Measurements from ENCODE around the gene CYB5R4.

CYB5R4 gene

GRCh38 chr6:83852528-83853177 is 6.8 kb upstream of the CYB5R4 start:
- H3K4me3 ChIP-seq (ENCODE audit: low read length): peak overlapping the region; percentile 48; the same call in 1 of the 2 replicates
- TF ChIP-seq ZNF274 (IDR thresholded peaks at IDR 0.05; ENCODE audit: low read depth, low read length): no peak

GRCh38 chr6:83853178-83854000 is 6.1 kb upstream of the CYB5R4 start, which contains the start of gene RIPPLY2:
Gene RIPPLY2 (plus strand): TSS chr6:83853360. CDS start chr6:83853417, 57 bp downstream.
- no peak for TF ChIP-seq ZNF274 (IDR thresholded peaks at IDR 0.05; ENCODE audit: low read depth, low read length)
- peak within 1 kb of the TSS; percentile 48; the same call in 1 of the 2 replicates for H3K4me3 ChIP-seq (ENCODE audit: low read length)

DNA sequence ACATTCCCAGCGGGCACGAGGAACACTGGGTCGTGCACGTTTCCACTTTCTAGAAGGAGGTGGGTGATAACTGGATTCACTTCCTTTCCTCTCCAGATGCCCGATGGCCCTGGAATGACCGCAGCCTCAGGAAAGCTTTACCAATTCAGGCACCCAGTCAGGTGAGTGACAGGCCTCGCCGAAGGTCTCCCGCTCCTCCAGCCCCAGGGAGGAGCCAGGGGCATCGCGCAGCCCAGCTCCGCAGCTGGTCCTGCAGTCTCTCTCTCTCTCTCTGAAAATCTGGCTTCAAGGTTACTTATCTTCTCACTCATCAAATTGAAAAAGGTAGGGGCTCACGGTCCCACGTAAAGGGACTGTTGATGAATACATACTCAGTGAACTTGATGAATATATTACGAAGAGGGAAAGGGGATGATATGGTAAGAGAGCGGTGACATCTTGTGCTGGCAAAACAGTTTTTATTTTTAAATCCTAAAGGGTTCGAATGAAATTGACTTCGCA is 5.4 kb upstream of the CYB5R4 start:
- TF ChIP-seq ZNF274 (IDR thresholded peaks at IDR 0.05; ENCODE audit: low read depth, low read length): no peak
- no peak overlapping the region; the same call in 1 of the 2 replicates for H3K4me3 ChIP-seq (ENCODE audit: low read length)

DNA sequence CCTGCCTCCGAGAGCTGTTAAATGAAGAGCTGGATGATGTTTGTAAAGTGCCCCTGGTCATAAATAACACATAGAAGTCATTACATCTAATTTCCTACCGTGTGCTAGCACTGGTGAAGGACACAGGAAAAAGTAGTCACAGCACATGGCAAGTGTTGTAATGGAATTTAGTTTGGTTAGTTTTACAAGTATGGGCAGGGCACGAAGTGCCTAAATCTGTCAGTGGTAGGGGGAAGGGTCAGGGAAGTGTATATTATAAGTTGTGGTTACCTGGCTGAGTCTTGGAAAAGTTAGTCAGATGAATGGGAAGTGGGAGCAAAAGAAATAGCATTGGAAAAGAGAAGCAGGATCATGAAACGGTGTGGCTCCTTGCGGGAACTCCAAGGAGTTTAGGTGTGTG is 4.7 kb upstream of the CYB5R4 start:
- no peak overlapping the region for H3K4me3 ChIP-seq (ENCODE audit: low read length)
- no peak for TF ChIP-seq ZNF274 (IDR thresholded peaks at IDR 0.05; ENCODE audit: low read depth, low read length)

DNA sequence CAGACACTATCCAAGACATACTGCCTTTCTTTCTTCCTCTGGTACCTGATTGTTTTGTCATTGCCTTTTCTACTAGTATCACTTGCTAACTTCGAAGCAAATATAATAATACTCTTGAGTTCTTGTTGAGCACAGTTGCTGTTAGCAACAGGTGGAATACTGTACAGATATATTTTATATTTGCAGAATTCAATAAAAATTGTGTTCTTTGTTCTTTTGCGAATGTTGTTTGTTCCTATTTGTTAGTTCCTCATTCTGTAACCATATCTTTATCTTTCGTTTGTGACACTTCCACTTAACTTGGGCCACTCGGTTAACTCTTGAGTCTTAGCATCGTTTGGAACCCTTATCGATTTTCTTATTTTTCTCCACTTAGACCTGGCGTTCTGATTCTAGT is 868 bp downstream of the CYB5R4 start:
- no peak for TF ChIP-seq ZNF274 (IDR thresholded peaks at IDR 0.05; ENCODE audit: low read depth, low read length)

GRCh38 chr6:83860782-83861495 is 1.4 kb downstream of the CYB5R4 start:
- no peak for TF ChIP-seq ZNF274 (IDR thresholded peaks at IDR 0.05; ENCODE audit: low read depth, low read length)

More for the DNA sequence above, 868 bp downstream of the CYB5R4 start:
- peak overlapping the region; percentile 93 for H3K4me3 ChIP-seq (ENCODE audit: low read length)

GRCh38 chr6:83862776-83863471 is 3.4 kb downstream of the CYB5R4 start:
- no peak overlapping the region for H3K4me3 ChIP-seq (ENCODE audit: low read length)

More at GRCh38 chr6:83860782-83861495, 1.4 kb downstream of the CYB5R4 start:
- peak overlapping the region; percentile 93 for H3K4me3 ChIP-seq (ENCODE audit: low read length)

DNA sequence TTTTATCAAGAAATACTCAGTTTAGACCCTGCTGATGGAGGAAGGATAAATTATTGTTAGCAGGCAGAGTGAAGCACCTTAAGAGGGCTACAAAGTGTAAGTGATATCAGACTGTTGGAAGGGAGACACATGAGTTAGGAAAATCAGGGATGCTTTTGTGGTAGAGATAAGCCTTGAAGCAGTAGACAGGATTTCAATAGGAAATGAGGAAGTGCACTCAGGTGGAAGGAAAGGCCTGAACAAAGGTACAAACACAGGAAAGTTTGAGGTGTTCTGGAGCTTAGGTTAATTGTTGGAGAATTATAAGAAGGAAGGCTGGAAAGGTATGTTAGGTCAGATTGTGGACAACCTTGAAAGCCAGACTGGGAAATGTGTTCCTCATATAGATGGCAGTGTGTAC is 7.6 kb downstream of the CYB5R4 start:
- no peak for TF ChIP-seq ZNF274 (IDR thresholded peaks at IDR 0.05; ENCODE audit: low read depth, low read length)
- H3K4me3 ChIP-seq (ENCODE audit: low read length): no peak overlapping the region

More at GRCh38 chr6:83862776-83863471, 3.4 kb downstream of the CYB5R4 start:
- no peak for TF ChIP-seq ZNF274 (IDR thresholded peaks at IDR 0.05; ENCODE audit: low read depth, low read length)

DNA sequence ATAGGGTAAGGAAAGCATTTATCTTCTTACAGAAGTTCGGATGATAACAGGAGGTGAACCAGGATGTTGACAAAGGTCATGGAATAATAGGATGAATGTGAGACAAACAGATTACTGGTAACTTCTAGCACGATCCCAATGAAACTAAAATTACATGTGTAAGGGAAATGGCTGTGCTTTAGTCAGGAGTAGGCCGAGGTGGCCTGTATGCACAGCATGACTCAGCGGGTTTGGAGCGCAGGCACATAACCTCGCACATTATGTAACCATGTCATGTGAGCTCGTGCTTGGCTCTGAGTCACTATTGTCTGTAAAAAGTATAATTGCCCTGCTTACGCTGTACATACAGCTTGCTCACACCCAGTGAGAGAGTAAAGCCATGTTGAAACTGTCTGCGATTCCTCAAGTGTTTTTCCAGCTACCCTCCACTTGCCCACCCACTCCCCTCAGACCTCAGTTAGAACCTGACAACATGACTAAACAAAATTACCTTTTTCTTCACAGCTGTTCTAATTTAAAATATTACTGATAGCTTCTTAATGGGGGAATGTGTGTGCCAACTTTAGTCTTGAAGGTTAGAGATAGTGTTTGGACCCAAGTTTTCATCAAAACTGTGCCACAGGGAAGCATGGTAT is 8.2 kb downstream of the CYB5R4 start:
- no peak overlapping the region for H3K4me3 ChIP-seq (ENCODE audit: low read length)

DNA sequence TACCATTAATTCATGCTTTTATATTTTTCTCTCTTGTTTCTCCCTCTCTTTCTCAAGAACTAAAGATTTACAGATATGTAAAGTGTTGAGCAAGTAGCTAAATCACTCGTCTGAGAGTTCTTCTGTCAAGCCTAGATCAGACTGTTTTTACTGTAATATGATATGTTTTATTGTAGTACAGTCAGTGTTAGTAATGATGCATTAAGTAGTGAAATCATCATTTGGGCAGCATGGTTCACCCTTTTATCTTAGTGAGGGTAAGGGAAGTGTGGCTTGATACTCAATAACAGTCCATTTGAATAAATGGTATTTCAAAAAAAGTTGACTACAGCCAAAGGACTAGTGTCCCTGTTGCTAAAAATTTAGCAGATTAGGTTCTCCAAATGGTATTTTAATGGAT is 9.2 kb downstream of the CYB5R4 start:
- no peak for TF ChIP-seq ZNF274 (IDR thresholded peaks at IDR 0.05; ENCODE audit: low read depth, low read length)
- H3K4me3 ChIP-seq (ENCODE audit: low read length): no peak overlapping the region

More for the DNA sequence above, 8.2 kb downstream of the CYB5R4 start:
- no peak for TF ChIP-seq ZNF274 (IDR thresholded peaks at IDR 0.05; ENCODE audit: low read depth, low read length)

GRCh38 chr6:83870649-83871048 is 11.2 kb downstream of the CYB5R4 start:
- TF ChIP-seq ZNF274 (IDR thresholded peaks at IDR 0.05; ENCODE audit: low read depth, low read length): no peak
- no peak overlapping the region for H3K4me3 ChIP-seq (ENCODE audit: low read length)

- no peak overlapping the region for H3K4me3 ChIP-seq (ENCODE audit: low read length)
- no peak for TF ChIP-seq ZNF274 (IDR thresholded peaks at IDR 0.05; ENCODE audit: low read depth, low read length)
These were observed 13.1 kb downstream of the CYB5R4 start for GRCh38 chr6:83872386-83873118.

All from GM08714 (cell line).